Vagina (tissue), 2 donors: ENCODE results near the gene MIOS. TPM values are rescaled to one million over a fixed set of nuclear protein-coding genes. Genes with fewer than 3 reads are reported as not detected.
A peak's percentile ranks its signal among the peaks of the same experiment; 100 is the strongest.

Source experiments
- DNase-seq, 2 donors: peaks; one replicate each; pipeline ENCODE4 v3.0.0-alpha.2; 2017; ENCODE audit errors: extremely low spot score in 2 of 2
- H3K27ac ChIP-seq: fragments of 200-600 bp; sonication (generic); one replicate; pipeline ENCODE4 v1.5.1; 2019
- H3K27me3 ChIP-seq: fragments of 200-600 bp; sonication (generic); one replicate; pipeline ENCODE4 v1.5.1; 2019
- H3K36me3 ChIP-seq, 2 donors: fragments of 200-600 bp; sonication (generic); one replicate each; pipeline ENCODE4 v1.5.1; 2017 to 2019
- H3K4me1 ChIP-seq: fragments of 200-600 bp; sonication (generic); one replicate; pipeline ENCODE4 v1.5.1; 2019
- H3K4me3 ChIP-seq, 2 donors: fragments of 200-600 bp; sonication (generic); 1 replicate in 1 of 2; 2 replicates in 1 of 2; pipeline ENCODE4 v1.5.1; 2016 to 2019
- H3K9me3 ChIP-seq: fragments of 200-600 bp; sonication (generic); one replicate; pipeline ENCODE4 v1.5.1; 2019
- CTCF ChIP-seq, 3 experiments: fragments of 450-650 bp in 2 of 3; fragments of 200-600 bp in 1 of 3; sonication (generic) in 1 of 3; IDR thresholded peaks; one replicate each; pipeline ENCODE4 v1.5.1; 2017 to 2019; ENCODE audit warnings: antibody characterized with exemption in 3 of 3, mild to moderate bottlenecking in 2 of 3, moderate library complexity in 2 of 3
- POLR2A ChIP-seq, 2 donors: fragments of 450-650 bp; IDR thresholded peaks; one replicate each; pipeline ENCODE4 v1.6.1; 2017; ENCODE audit warnings: antibody characterized with exemption in 2 of 2, mild to moderate bottlenecking in 2 of 2, moderate library complexity in 2 of 2
- POLR2AphosphoS5 ChIP-seq, 2 donors: sonication (generic); formaldehyde crosslinking; IDR thresholded peaks; one replicate each; pipeline ENCODE4 v1.9.0; 2017; ENCODE audit warnings: antibody characterized with exemption in 2 of 2, mild to moderate bottlenecking in 2 of 2, low read depth in 1 of 2; ENCODE audit not compliant: insufficient read depth in 1 of 2
- intact Hi-C: fragments of 100-400 bp; cut with DNase I; formaldehyde crosslinking; loops from one replicate; pipeline ENCODE4 v1.15.1; 2023
- total RNA-seq: library from RNA; depleted of rRNA; stranded (reverse); fragments of >200 nt; gene quantifications from one replicate; pipeline ENCODE4 v1.2.3, GENCODE V29; 2016

MIOS gene
- total RNA-seq = 50.1 TPM

DNA sequence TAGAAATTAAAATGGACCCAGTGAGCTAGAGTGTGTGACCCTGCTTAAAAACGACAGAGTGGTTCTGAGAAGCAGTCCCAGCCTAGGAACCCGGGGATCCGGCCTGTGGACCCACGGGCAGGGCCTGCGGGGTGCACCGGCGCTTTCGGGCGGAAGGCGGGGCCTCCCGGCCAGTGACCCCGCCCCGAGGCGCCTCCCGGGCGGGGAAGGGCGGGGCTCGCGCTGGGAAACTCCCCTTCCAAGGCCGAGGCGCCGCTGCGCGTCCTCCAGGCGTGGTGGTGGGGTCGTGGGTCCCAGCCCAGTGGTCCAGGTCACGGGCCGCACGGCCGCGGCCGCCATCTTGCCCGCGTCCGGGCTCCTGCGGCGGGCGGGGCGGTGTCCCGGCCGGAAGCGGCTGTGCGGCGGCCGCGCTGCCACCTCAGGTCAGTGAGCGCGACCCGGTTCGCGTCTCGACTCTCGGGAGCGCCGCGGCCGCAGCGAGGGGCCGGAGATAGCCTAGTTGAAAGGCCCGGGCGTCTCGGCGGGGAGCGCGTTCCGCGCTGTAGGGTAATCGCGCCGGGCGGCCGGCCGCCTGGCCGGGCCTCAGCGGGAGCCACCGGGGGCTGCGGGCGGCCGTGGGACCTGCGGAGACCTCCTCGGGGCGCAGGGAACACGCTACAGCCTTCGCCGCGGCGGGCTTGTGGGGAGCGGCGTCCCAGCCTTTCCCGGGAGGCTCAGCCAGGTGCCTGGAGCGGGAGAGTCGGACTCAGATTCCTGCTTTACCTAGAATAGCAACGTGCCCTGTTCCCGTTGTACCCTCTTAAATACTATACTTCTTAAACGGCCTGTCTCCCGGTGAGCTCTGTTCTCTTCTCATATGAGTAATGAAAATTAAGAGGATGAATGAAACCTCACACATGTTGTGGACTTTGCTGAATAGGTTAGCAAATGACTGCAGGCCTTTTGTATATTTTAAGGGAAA lies at the start of gene MIOS:
TSS of gene MIOS (plus strand) at position 234 of the 961 bp plus-strand sequence. CDS start 5,592 bp downstream, outside the sequence.
- intact Hi-C loops = no loop called here
- peak in 1 of 2 donors; percentile 38 for TF ChIP-seq POLR2AphosphoS5 (IDR thresholded peaks at IDR 0.05; ENCODE audit: insufficient read depth in 1 of 2, low read depth in 1 of 2)
- no peak for TF ChIP-seq CTCF (IDR thresholded peaks at IDR 0.05)
- peak in 1 of 2 donors; percentile 58 for TF ChIP-seq POLR2A (IDR thresholded peaks at IDR 0.05)
- Histone ChIP-seq H3K27ac (peak within 1 kb of the TSS; percentile 94), H3K27me3 (no peaks in the 10 kb centered on the region), H3K4me1 (peaks cover 51% of the 10 kb centered on the region), H3K36me3 (no peaks in the 10 kb centered on the region), H3K4me3 (peak within 1 kb of the TSS; percentile 77 to 81), H3K9me3 (no peaks in the 10 kb centered on the region)
- DNase-seq = no peak

DNA sequence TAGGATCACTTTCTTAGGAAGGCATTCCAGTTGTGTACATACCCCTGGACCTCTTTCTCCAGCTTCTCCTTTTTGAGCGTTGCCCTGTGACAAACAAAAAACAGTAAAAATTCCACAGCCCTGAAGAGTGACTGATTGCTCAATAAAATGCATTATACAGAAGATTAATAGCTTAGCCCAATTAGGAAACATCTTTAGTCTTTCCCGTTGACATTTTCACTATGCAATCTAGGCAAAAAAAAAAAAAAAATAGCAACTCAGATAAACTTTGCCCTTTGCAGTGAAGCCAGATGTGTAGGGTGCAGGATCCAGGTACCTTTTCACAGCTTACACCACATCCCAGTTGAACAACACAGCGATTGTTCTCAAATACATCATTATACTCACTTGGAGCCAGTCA lies 48.9 kb upstream of the MIOS start:
- intact Hi-C loops = no loop called here
- no peak for TF ChIP-seq POLR2AphosphoS5 (IDR thresholded peaks at IDR 0.05; ENCODE audit: insufficient read depth in 1 of 2, low read depth in 1 of 2)
- no peak for TF ChIP-seq POLR2A (IDR thresholded peaks at IDR 0.05)
- TF ChIP-seq CTCF (IDR thresholded peaks at IDR 0.05) = no peak

GRCh38 chr7:7519056-7519455 lies 47.6 kb upstream of the MIOS start:
- TF ChIP-seq CTCF (IDR thresholded peaks at IDR 0.05) (no peak), POLR2AphosphoS5 (IDR thresholded peaks at IDR 0.05; ENCODE audit: insufficient read depth in 1 of 2, low read depth in 1 of 2) (no peak), POLR2A (IDR thresholded peaks at IDR 0.05) (no peak)
- no peak overlapping the region for H3K4me3 ChIP-seq

More for the DNA sequence above, 48.9 kb upstream of the MIOS start:
- Histone ChIP-seq H3K36me3 (no peaks in the 10 kb centered on the region), H3K4me1 (no peaks in the 10 kb centered on the region), H3K27me3 (no peaks in the 10 kb centered on the region), H3K4me3 (no peak overlapping the region), H3K9me3 (no peaks in the 10 kb centered on the region), H3K27ac (no peak overlapping the region)
- DNase-seq = no peak

GRCh38 chr7:7519528-7519927 lies 47.2 kb upstream of the MIOS start:
- Histone ChIP-seq H3K27me3 (no peaks in the 10 kb centered on the region), H3K4me1 (no peaks in the 10 kb centered on the region), H3K36me3 (no peaks in the 10 kb centered on the region), H3K27ac (no peak overlapping the region), H3K9me3 (no peaks in the 10 kb centered on the region), H3K4me3 (no peak overlapping the region)
- DNase-seq = no peak
- intact Hi-C loops = no loop called here
- TF ChIP-seq CTCF (IDR thresholded peaks at IDR 0.05) (no peak), POLR2AphosphoS5 (IDR thresholded peaks at IDR 0.05; ENCODE audit: insufficient read depth in 1 of 2, low read depth in 1 of 2) (no peak), POLR2A (IDR thresholded peaks at IDR 0.05) (no peak)

More at GRCh38 chr7:7519056-7519455, 47.6 kb upstream of the MIOS start:
- H3K27ac ChIP-seq = no peak overlapping the region
- no peaks in the 10 kb centered on the region for H3K9me3 ChIP-seq
- intact Hi-C loops = no loop called here
- no peak for DNase-seq
- H3K36me3 ChIP-seq = no peaks in the 10 kb centered on the region
- no peaks in the 10 kb centered on the region for H3K4me1 ChIP-seq
- no peaks in the 10 kb centered on the region for H3K27me3 ChIP-seq

DNA sequence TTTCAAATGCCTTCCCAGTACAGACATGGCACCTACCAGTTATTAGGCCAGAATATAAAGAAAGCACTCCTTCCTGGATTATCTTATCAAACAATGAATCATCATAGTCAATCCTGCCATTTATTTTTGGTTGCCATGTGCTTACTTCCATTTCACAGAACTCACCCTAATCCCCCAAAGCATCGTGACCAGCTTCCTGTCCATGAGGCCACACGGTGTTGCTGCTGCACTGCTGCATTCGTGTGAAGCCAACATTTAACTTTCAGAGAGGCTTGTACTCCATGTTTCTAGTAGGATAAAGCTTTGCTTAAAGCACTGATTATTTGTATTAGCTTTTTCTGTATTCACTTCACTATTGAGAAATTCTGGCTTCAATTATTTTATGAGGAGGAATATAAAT lies 45.4 kb upstream of the MIOS start:
- intact Hi-C loops = no loop called here
- no peak for DNase-seq
- TF ChIP-seq CTCF (IDR thresholded peaks at IDR 0.05) (no peak), POLR2AphosphoS5 (IDR thresholded peaks at IDR 0.05; ENCODE audit: insufficient read depth in 1 of 2, low read depth in 1 of 2) (no peak), POLR2A (IDR thresholded peaks at IDR 0.05) (no peak)
- Histone ChIP-seq H3K36me3 (no peaks in the 10 kb centered on the region), H3K4me3 (no peak overlapping the region), H3K27ac (no peak overlapping the region), H3K27me3 (no peaks in the 10 kb centered on the region), H3K4me1 (no peaks in the 10 kb centered on the region), H3K9me3 (no peaks in the 10 kb centered on the region)
